Measurements from ENCODE around the gene KCNA5.

GRCh38 chr12:5051913-5052312 lies 8.2 kb downstream of the KCNA5 start:
- no peak for TF ChIP-seq POLR2A (IDR thresholded peaks at IDR 0.05)
- TF ChIP-seq EP300 (IDR thresholded peaks at IDR 0.05), result no peak
- no peak for TF ChIP-seq POLR2AphosphoS5 (IDR thresholded peaks at IDR 0.05)
- TF ChIP-seq CTCF (IDR thresholded peaks at IDR 0.05), result no peak
